Upper lobe of left lung (tissue), 6 donors: Measurements from ENCODE around the gene NAMPT. TPM values are rescaled to one million over a fixed set of nuclear protein-coding genes. Genes with fewer than 3 reads are reported as not detected.

Experiments used
- ATAC-seq, 2 donors: fragments of 200-7000 bp; cut with Tn5 transposase; one replicate each; pipeline ENCODE4 v1.9.1; 2022; ENCODE audit warnings: mild to moderate bottlenecking in 2 of 2, moderate library complexity in 2 of 2; ENCODE audit not compliant: low FRiP score in 2 of 2
- DNase-seq, 2 donors: peaks; one replicate each; pipeline ENCODE4 v3.0.0-alpha.2; 2019 to 2020
- H3K27ac ChIP-seq, 4 donors: fragments of 200-600 bp; sonication (generic); one replicate each; pipeline ENCODE4 v1.5.1; 2016 to 2019
- H3K27me3 ChIP-seq, 4 donors: fragments of 200-600 bp; sonication (generic); one replicate each; pipeline ENCODE4 v1.5.1; 2017 to 2019
- H3K36me3 ChIP-seq, 4 donors: fragments of 200-600 bp; sonication (generic); one replicate each; pipeline ENCODE4 v1.5.1; 2016 to 2019
- H3K4me1 ChIP-seq, 4 donors: fragments of 200-600 bp; sonication (generic); one replicate each; pipeline ENCODE4 v1.5.1; 2018 to 2019
- H3K4me3 ChIP-seq, 4 donors: fragments of 200-600 bp; sonication (generic); one replicate each; pipeline ENCODE4 v1.5.1; 2017 to 2019; ENCODE audit warnings: mild to moderate bottlenecking in 2 of 4, moderate library complexity in 1 of 4
- H3K9me3 ChIP-seq, 4 donors: fragments of 200-600 bp; sonication (generic); one replicate each; pipeline ENCODE4 v1.5.1; 2018 to 2019
- CTCF ChIP-seq, 6 experiments: fragments of 450-650 bp in 4 of 6; fragments of 200-600 bp in 2 of 6; sonication (generic) in 2 of 6; IDR thresholded peaks; one replicate each; pipeline ENCODE4 v1.5.1; 2016 to 2019; ENCODE audit warnings: antibody characterized with exemption in 6 of 6
- EP300 ChIP-seq, 4 donors: sonication (generic); formaldehyde crosslinking; IDR thresholded peaks; one replicate each; pipeline ENCODE4 v1.5.1; 2017; ENCODE audit warnings: antibody characterized with exemption in 4 of 4, control low read depth in 2 of 4
- POLR2A ChIP-seq, 4 donors: fragments of 450-650 bp; IDR thresholded peaks; one replicate each; pipeline ENCODE4 v1.5.1; 2016 to 2017; ENCODE audit warnings: antibody characterized with exemption in 4 of 4, mild to moderate bottlenecking in 2 of 4
- POLR2AphosphoS5 ChIP-seq, 2 donors: sonication (generic); formaldehyde crosslinking; IDR thresholded peaks; one replicate each; pipeline ENCODE4 v1.5.1; 2017; ENCODE audit warnings: antibody characterized with exemption in 2 of 2
- WGBS, 2 donors: methylation state at CpG; one replicate each; pipeline ENCODE4 v1.1.5; 2017 to 2018; 5-methylcytosine and 5-hydroxymethylcytosine counted together
- total RNA-seq, 6 donors: library from RNA; depleted of rRNA in 4 of 6; stranded (reverse); fragments of >200 nt in 4 of 6; gene quantifications; one replicate each; pipeline versions ENCODE4 v1.1.0 to v1.2.1, GENCODE V29; 2016 to 2021
- donor health status: DM: no; HTN: no; CAD: no; lungs with moderate emphysema.
- donor health status: DM: no; HTN: yes; CAD: no; lungs with severe emphysema.

The NAMPT gene
- total RNA-seq, 6 donors from 2014 or later: 129 to 326 (median 212) TPM

- H3K27ac ChIP-seq: peak overlapping the region in 3 of 4 donors; percentile 50 to 75 (median 57)
- no peak overlapping the region for H3K4me3 ChIP-seq
- ATAC-seq (no peak), DNase-seq (no peak)
- H3K9me3 ChIP-seq: no peaks in the 10 kb centered on the region
- H3K4me1 ChIP-seq: no peaks in the 10 kb centered on the region
- no peak for TF ChIP-seq EP300 (IDR thresholded peaks at IDR 0.05)
- TF ChIP-seq CTCF (IDR thresholded peaks at IDR 0.05): no peak
- TF ChIP-seq POLR2AphosphoS5 (IDR thresholded peaks at IDR 0.05): no peak
- TF ChIP-seq POLR2A (IDR thresholded peaks at IDR 0.05): no peak
- 58 to 60% methylated on average over 2 of the region's 2 CpGs for WGBS, 2 donors
- no peaks in the 10 kb centered on the region for H3K27me3 ChIP-seq
- no peaks in the 10 kb centered on the region for H3K36me3 ChIP-seq
Measured at GRCh38 chr7:106312906-106313305, 28.1 kb upstream of the NAMPT start.

GRCh38 chr7:106312099-106312871, 27.5 kb upstream of the NAMPT start:
- no peaks in the 10 kb centered on the region for H3K4me1 ChIP-seq
- DNase-seq (no peak), ATAC-seq (no peak)
- H3K36me3 ChIP-seq: no peaks in the 10 kb centered on the region
- H3K4me3 ChIP-seq: no peak overlapping the region
- whole genome bisulfite sequencing, 2 donors: 76 to 77% methylated on average over 4 of the region's 4 CpGs
- H3K9me3 ChIP-seq: no peaks in the 10 kb centered on the region
- TF ChIP-seq EP300 (IDR thresholded peaks at IDR 0.05) (no peak), POLR2AphosphoS5 (IDR thresholded peaks at IDR 0.05) (no peak), CTCF (IDR thresholded peaks at IDR 0.05) (no peak), POLR2A (IDR thresholded peaks at IDR 0.05) (no peak)
- H3K27ac ChIP-seq: peak overlapping the region in 2 of 4 donors; percentile 57 to 75
- no peaks in the 10 kb centered on the region for H3K27me3 ChIP-seq

- Histone ChIP-seq H3K4me3 (no peak overlapping the region), H3K4me1 (no peaks in the 10 kb centered on the region), H3K27me3 (no peaks in the 10 kb centered on the region), H3K36me3 (no peaks in the 10 kb centered on the region), H3K9me3 (no peaks in the 10 kb centered on the region), H3K27ac (no peak overlapping the region)
- no peak for ATAC-seq
- TF ChIP-seq POLR2AphosphoS5 (IDR thresholded peaks at IDR 0.05): no peak
- no peak for DNase-seq
Measured at GRCh38 chr7:106309362-106309761, 24.6 kb upstream of the NAMPT start.

GRCh38 chr7:106306256-106306655, 21.5 kb upstream of the NAMPT start:
- TF ChIP-seq POLR2AphosphoS5 (IDR thresholded peaks at IDR 0.05) (no peak), POLR2A (IDR thresholded peaks at IDR 0.05) (no peak), CTCF (IDR thresholded peaks at IDR 0.05) (no peak)
- no peaks in the 10 kb centered on the region for H3K36me3 ChIP-seq
- no peak overlapping the region for H3K27ac ChIP-seq
- WGBS, 2 donors: 71 to 87% methylated on average over 3 of the region's 3 CpGs
- ATAC-seq (no peak), DNase-seq (no peak)
- no peak overlapping the region for H3K4me3 ChIP-seq
- H3K27me3 ChIP-seq: no peaks in the 10 kb centered on the region
- H3K9me3 ChIP-seq: no peaks in the 10 kb centered on the region
- H3K4me1 ChIP-seq: no peaks in the 10 kb centered on the region

GRCh38 chr7:106305732-106306131, 20.9 kb upstream of the NAMPT start:
- 78 to 82% methylated on average over 3 of the region's 3 CpGs for WGBS, 2 donors
- Histone ChIP-seq H3K36me3 (no peaks in the 10 kb centered on the region), H3K27ac (no peak overlapping the region), H3K27me3 (no peaks in the 10 kb centered on the region), H3K4me3 (no peak overlapping the region), H3K4me1 (no peaks in the 10 kb centered on the region), H3K9me3 (no peaks in the 10 kb centered on the region)
- no peak for ATAC-seq
- TF ChIP-seq EP300 (IDR thresholded peaks at IDR 0.05) (no peak), CTCF (IDR thresholded peaks at IDR 0.05) (no peak), POLR2AphosphoS5 (IDR thresholded peaks at IDR 0.05) (no peak), POLR2A (IDR thresholded peaks at IDR 0.05) (no peak)
- DNase-seq: no peak
